Spleen (tissue), 11 donors: ENCODE data around the gene TCP10L. TPM values are rescaled to one million over a fixed set of nuclear protein-coding genes. Genes with fewer than 3 reads are reported as not detected.

Source experiments
- DNase-seq: peaks from one replicate; pipeline ENCODE4 v3.0.0-alpha.2; 2020
- H3K27ac ChIP-seq, 8 donors: fragments of 200-600 bp; sonication (generic) in 7 of 8; 1 replicate in 4 of 8; 2 replicates in 4 of 8; pipeline versions ENCODE4 v1.5.0 to v1.8.0; 2016 to 2021; ENCODE audit warnings: inconsistent platforms in 4 of 8, mild to moderate bottlenecking in 4 of 8, moderate library complexity in 1 of 8
- H3K27me3 ChIP-seq, 7 donors: fragments of 200-600 bp; sonication (generic) in 6 of 7; replicated peaks in 1 of 7; 1 replicate in 4 of 7; 2 replicates in 3 of 7; pipeline versions ENCODE4 v1.5.0 to v1.8.0; 2016 to 2021; ENCODE audit warnings: inconsistent platforms in 3 of 7, mild to moderate bottlenecking in 1 of 7
- H3K36me3 ChIP-seq, 6 donors: fragments of 200-600 bp; sonication (generic) in 5 of 6; 1 replicate in 4 of 6; 2 replicates in 2 of 6; pipeline versions ENCODE4 v1.5.0 to v1.8.0; 2016 to 2021; ENCODE audit warnings: inconsistent platforms in 2 of 6
- H3K4me1 ChIP-seq, 6 donors: fragments of 200-600 bp; sonication (generic) in 5 of 6; 1 replicate in 3 of 6; 2 replicates in 3 of 6; pipeline versions ENCODE4 v1.5.0 to v1.8.0; 2016 to 2021; ENCODE audit warnings: inconsistent platforms in 3 of 6
- H3K4me3 ChIP-seq, 8 donors: fragments of 200-600 bp; sonication (generic) in 7 of 8; 1 replicate in 4 of 8; 2 replicates in 4 of 8; pipeline versions ENCODE4 v1.5.0 to v1.8.0; 2016 to 2021; ENCODE audit warnings: inconsistent platforms in 4 of 8, mild to moderate bottlenecking in 4 of 8, moderate library complexity in 2 of 8
- H3K9me3 ChIP-seq, 8 donors: fragments of 200-600 bp; sonication (generic) in 7 of 8; 1 replicate in 4 of 8; 2 replicates in 4 of 8; pipeline versions ENCODE4 v1.5.0 to v1.8.0; 2016 to 2021; ENCODE audit warnings: inconsistent platforms in 4 of 8
- CTCF ChIP-seq, 11 experiments: fragments of 200-600 bp in 7 of 11; fragments of 450-650 bp in 4 of 11; sonication (generic) in 4 of 11; IDR thresholded peaks in 8 of 11; conservative IDR thresholded peaks in 3 of 11; 1 replicate in 7 of 11; 2 replicates in 4 of 11; pipeline versions ENCODE4 v1.4.0 to v1.8.0; 2016 to 2021; ENCODE audit warnings: antibody characterized with exemption in 11 of 11, inconsistent platforms in 4 of 11, mild to moderate bottlenecking in 1 of 11
- POLR2A ChIP-seq, 3 donors: fragments of 450-650 bp; IDR thresholded peaks; one replicate each; pipeline ENCODE4 v1.5.1; 2017; ENCODE audit warnings: antibody characterized with exemption in 3 of 3, mild to moderate bottlenecking in 1 of 3
- POLR2AphosphoS5 ChIP-seq, 3 donors: sonication (generic); formaldehyde crosslinking; IDR thresholded peaks; one replicate each; pipeline ENCODE4 v1.5.1; 2017; ENCODE audit warnings: antibody characterized with exemption in 3 of 3
- WGBS, 5 donors: extraction: QIAGEN DNeasy Blood & Tissue Kit in 3 of 5; methylation state at CpG; one replicate each; pipeline versions ENCODE4 v1.1.5 to v1.1.7; 2013 to 2018; 5-methylcytosine and 5-hydroxymethylcytosine counted together
- intact Hi-C: fragments of 100-400 bp; cut with DNase I; formaldehyde crosslinking; loops from one replicate; pipeline ENCODE4 v1.15.0; 2023; ENCODE audit warnings: low total_unique reads
- polyA plus RNA-seq, 3 donors: library from polyadenylated mRNA; stranded (reverse); fragments of 200-250 nt; gene quantifications; one replicate each; pipeline ENCODE4 v1.2.1, GENCODE V29; 2013
- total RNA-seq, 7 donors: library from RNA; depleted of rRNA in 3 of 7; stranded (reverse); fragments of >200 nt in 3 of 7; fragmentation: NEBNext Ultra II Directional in 4 of 7; extraction: Animal tissue kit (Norgen Biotek cat#: 25700) in 4 of 7; gene quantifications; one replicate each; pipeline versions ENCODE4 v1.1.0 to v1.2.1, GENCODE V29; 2016 to 2021
- donor health status: healthy with polysubstance abuse.
- donor health status: DM: no; HTN: no; CAD: no; lungs with moderate emphysema.
- donor health status: DM: no; HTN: no; CAD: no.
- donor health status: Bipolar disorder and iron deficiency.
- donor health status: healthy.
- donor health status: DM: no; HTN: no; CAD: no.
- donor health status: DM: yes; HTN: yes; CAD: no.

Gene TCP10L
- total and polyA plus RNA-seq, 10 donors = 0.42 to 1.6 (median 0.64) TPM; not detected in 2

- H3K27ac ChIP-seq = no peak overlapping the region
- TF ChIP-seq CTCF (IDR thresholded peaks at IDR 0.05 in 8 of 11, conservative IDR thresholded peaks at IDR 0.05 in 3 of 11) (no peak), POLR2A (IDR thresholded peaks at IDR 0.05) (no peak), POLR2AphosphoS5 (IDR thresholded peaks at IDR 0.05) (no peak)
- H3K9me3 ChIP-seq = peaks cover 0 to 16% (median 11%) of the 10 kb centered on the region in 8 donors
- no peak for DNase-seq
- intact Hi-C loops = no loop called here
- H3K4me3 ChIP-seq = no peak overlapping the region
- 94 to 99% (median 96%) methylated on average over 3 of the region's 3 CpGs for WGBS, 5 donors
- H3K27me3 ChIP-seq = no peaks in the 10 kb centered on the region
- H3K4me1 ChIP-seq = no peaks in the 10 kb centered on the region
- H3K36me3 ChIP-seq = no peaks in the 10 kb centered on the region
These were observed 24.4 kb downstream of the TCP10L start for GRCh38 chr21:32560896-32561295.

- DNase-seq = no peak
- H3K36me3 ChIP-seq = no peaks in the 10 kb centered on the region
- no peak overlapping the region for H3K27ac ChIP-seq
- no peak overlapping the region for H3K4me3 ChIP-seq
- H3K9me3 ChIP-seq = peaks cover 0 to under 1% (median 0%) of the 10 kb centered on the region in 8 donors
- H3K4me1 ChIP-seq = no peaks in the 10 kb centered on the region
- no peaks in the 10 kb centered on the region for H3K27me3 ChIP-seq
- intact Hi-C loops = no loop called here
- TF ChIP-seq POLR2AphosphoS5 (IDR thresholded peaks at IDR 0.05) (no peak), CTCF (IDR thresholded peaks at IDR 0.05 in 8 of 11, conservative IDR thresholded peaks at IDR 0.05 in 3 of 11) (no peak), POLR2A (IDR thresholded peaks at IDR 0.05) (no peak)
- WGBS, 5 donors = 85 to 92% (median 90%) methylated on average over 6 of the region's 6 CpGs
These were observed 26.2 kb downstream of the TCP10L start for GRCh38 chr21:32559006-32559610.

GRCh38 chr21:32558106-32558505 is 27.2 kb downstream of the TCP10L start:
- no peaks in the 10 kb centered on the region for H3K4me1 ChIP-seq
- intact Hi-C loops = no loop called here
- TF ChIP-seq POLR2A (IDR thresholded peaks at IDR 0.05) (no peak), CTCF (IDR thresholded peaks at IDR 0.05 in 8 of 11, conservative IDR thresholded peaks at IDR 0.05 in 3 of 11) (no peak), POLR2AphosphoS5 (IDR thresholded peaks at IDR 0.05) (no peak)
- no peaks in the 10 kb centered on the region for H3K36me3 ChIP-seq
- H3K27me3 ChIP-seq = no peaks in the 10 kb centered on the region
- WGBS, 5 donors = 72 to 87% (median 79%) methylated on average over 3 of the region's 3 CpGs
- no peak overlapping the region for H3K27ac ChIP-seq
- H3K9me3 ChIP-seq = no peaks in the 10 kb centered on the region
- no peak for DNase-seq
- no peak overlapping the region for H3K4me3 ChIP-seq

- intact Hi-C loops = no loop called here
These were observed 30.3 kb downstream of the TCP10L start for GRCh38 chr21:32554832-32555638.

More at GRCh38 chr21:32554832-32555638, 30.3 kb downstream of the TCP10L start:
- H3K27ac ChIP-seq = no peak overlapping the region
- H3K9me3 ChIP-seq = no peaks in the 10 kb centered on the region
- no peaks in the 10 kb centered on the region for H3K4me1 ChIP-seq
- 91 to 97% (median 92%) methylated on average over 4 of the region's 4 CpGs for WGBS, 5 donors
- no peak for DNase-seq
- H3K27me3 ChIP-seq = no peaks in the 10 kb centered on the region
- no peak overlapping the region for H3K4me3 ChIP-seq
- no peak for TF ChIP-seq POLR2A (IDR thresholded peaks at IDR 0.05)
- TF ChIP-seq POLR2AphosphoS5 (IDR thresholded peaks at IDR 0.05) = no peak
- TF ChIP-seq CTCF (IDR thresholded peaks at IDR 0.05 in 8 of 11, conservative IDR thresholded peaks at IDR 0.05 in 3 of 11) = no peak
- no peaks in the 10 kb centered on the region for H3K36me3 ChIP-seq
